Astrocyte (in vitro differentiated cells and primary cell): Measurements from ENCODE around the gene ALKBH3.

Experiments used
- EZH2 ChIP-seq: IDR thresholded peaks from 2 replicates; pipeline ENCODE4 v1.6.1; 2012; ENCODE audit warnings: mild to moderate bottlenecking, low read length, inconsistent platforms; ENCODE audit not compliant: insufficient read depth
- TF ChIP-seq, protein P1 (sequence below): IDR thresholded peaks from 2 replicates; pipeline ENCODE4 v1.5.1; 2011; ENCODE audit warnings: low read depth, mild to moderate bottlenecking, inconsistent platforms, low read length, moderate library complexity; ENCODE audit not compliant: insufficient read depth

- TF ChIP-seq, protein P1, sequence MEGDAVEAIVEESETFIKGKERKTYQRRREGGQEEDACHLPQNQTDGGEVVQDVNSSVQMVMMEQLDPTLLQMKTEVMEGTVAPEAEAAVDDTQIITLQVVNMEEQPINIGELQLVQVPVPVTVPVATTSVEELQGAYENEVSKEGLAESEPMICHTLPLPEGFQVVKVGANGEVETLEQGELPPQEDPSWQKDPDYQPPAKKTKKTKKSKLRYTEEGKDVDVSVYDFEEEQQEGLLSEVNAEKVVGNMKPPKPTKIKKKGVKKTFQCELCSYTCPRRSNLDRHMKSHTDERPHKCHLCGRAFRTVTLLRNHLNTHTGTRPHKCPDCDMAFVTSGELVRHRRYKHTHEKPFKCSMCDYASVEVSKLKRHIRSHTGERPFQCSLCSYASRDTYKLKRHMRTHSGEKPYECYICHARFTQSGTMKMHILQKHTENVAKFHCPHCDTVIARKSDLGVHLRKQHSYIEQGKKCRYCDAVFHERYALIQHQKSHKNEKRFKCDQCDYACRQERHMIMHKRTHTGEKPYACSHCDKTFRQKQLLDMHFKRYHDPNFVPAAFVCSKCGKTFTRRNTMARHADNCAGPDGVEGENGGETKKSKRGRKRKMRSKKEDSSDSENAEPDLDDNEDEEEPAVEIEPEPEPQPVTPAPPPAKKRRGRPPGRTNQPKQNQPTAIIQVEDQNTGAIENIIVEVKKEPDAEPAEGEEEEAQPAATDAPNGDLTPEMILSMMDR, result no peak
- no peak for TF ChIP-seq EZH2
Measured at GRCh38 chr11:43845816-43846215, 34.8 kb upstream of the ALKBH3 start.
